H1 (cell line): ENCODE results near the gene SOBP. TPM values are rescaled to one million over a fixed set of nuclear protein-coding genes. Genes with fewer than 3 reads are reported as not detected.

Experiments
- CTCF ChIA-PET: fragments of 300-600 bp; sonication (Branson Sonifier 250); formaldehyde crosslinking; loops from one replicate; lab custom pipeline; 2021; ENCODE audit not compliant: partially characterized antibody; lab: Charles Lee
- POLR2A ChIA-PET: fragments of 300-600 bp; sonication (Branson Sonifier 250); formaldehyde crosslinking; loops from one replicate; lab custom pipeline; 2021; ENCODE audit warnings: inconsistent platforms; ENCODE audit not compliant: partially characterized antibody; lab: Charles Lee
- DNase-seq, 2 experiments: peaks; one replicate each; pipeline versions ENCODE4 v3.0.0 to v3.0.0-alpha.2; 2010 to 2022; ENCODE audit warnings: low spot score in 2 of 2, low read depth in 1 of 2, mixed read lengths in 1 of 2
- FAIRE-seq: peaks from 2 replicates; lab custom pipeline; 2011; peaks lifted over from hg19 to GRCh38; lab: Jason Lieb, UNC
- H2AFZ ChIP-seq: 2 replicates; pipeline ENCODE4 v1.8.1; 2012; ENCODE audit warnings: low read length, inconsistent platforms
- H2AK5ac ChIP-seq: 2 replicates; pipeline ENCODE4 v1.6.1; 2013; ENCODE audit warnings: low read depth, low read length
- H2BK120ac ChIP-seq: replicated peaks from 2 replicates; pipeline ENCODE3; 2013; ENCODE audit warnings: low read depth, low read length, inconsistent platforms
- H2BK12ac ChIP-seq: 2 replicates; pipeline ENCODE4 v1.6.1; 2013; ENCODE audit warnings: low read depth, low read length
- H2BK15ac ChIP-seq: 2 replicates; pipeline ENCODE4 v1.6.1; 2013; ENCODE audit warnings: low read length
- H2BK20ac ChIP-seq: 2 replicates; pipeline ENCODE4 v1.6.1; 2013; ENCODE audit warnings: low read length
- H2BK5ac ChIP-seq: 2 replicates; pipeline ENCODE4 v1.6.1; 2013; ENCODE audit warnings: low read depth, low read length
- H3K14ac ChIP-seq: 2 replicates; pipeline ENCODE4 v1.6.1; 2013; ENCODE audit warnings: inconsistent platforms; ENCODE audit not compliant: insufficient read length
- H3K18ac ChIP-seq: 2 replicates; pipeline ENCODE4 v1.6.1; 2013; ENCODE audit warnings: low read length; ENCODE audit errors: extremely low read depth
- H3K23ac ChIP-seq: 2 replicates; pipeline ENCODE4 v1.6.1; 2013; ENCODE audit warnings: inconsistent platforms; ENCODE audit not compliant: insufficient read length
- H3K23me2 ChIP-seq: 2 replicates; pipeline ENCODE4 v1.6.1; 2013; ENCODE audit warnings: low read depth, low read length
- H3K27ac ChIP-seq: 2 replicates; pipeline ENCODE4 v1.6.1; 2011; ENCODE audit warnings: low read depth, low read length, inconsistent platforms
- H3K27me3 ChIP-seq, 4 experiments: replicated peaks in 1 of 4; 1 replicate in 1 of 4; 2 replicates in 3 of 4; pipeline versions ENCODE4 v1.6.1 to v1.8.1; 2011 to 2013; ENCODE audit warnings: low read length in 3 of 4, mild to moderate bottlenecking in 3 of 4, inconsistent platforms in 2 of 4, mixed read lengths in 2 of 4, moderate library complexity in 1 of 4; ENCODE audit not compliant: control insufficient read depth in 3 of 4, insufficient read depth in 3 of 4; ENCODE audit errors: extremely low read depth in 1 of 4
- H3K36me3 ChIP-seq, 4 experiments: 2 replicates each; pipeline versions ENCODE4 v1.6.1 to v1.8.1; 2011 to 2013; ENCODE audit warnings: mild to moderate bottlenecking in 4 of 4, low read length in 3 of 4, moderate library complexity in 2 of 4, control low read depth in 1 of 4, inconsistent platforms in 1 of 4; ENCODE audit not compliant: insufficient read depth in 4 of 4, control insufficient read depth in 2 of 4
- H3K4ac ChIP-seq: replicated peaks from 2 replicates; pipeline ENCODE3; 2013; ENCODE audit warnings: low read length, low read depth, mixed read lengths, inconsistent platforms; ENCODE audit not compliant: insufficient read length
- H3K4me1 ChIP-seq, 4 experiments: replicated peaks in 1 of 4; 1 replicate in 1 of 4; 2 replicates in 3 of 4; pipeline versions ENCODE4 v1.6.1 to v1.8.1; 2011 to 2013; ENCODE audit warnings: low read length in 3 of 4, inconsistent platforms in 2 of 4, mixed read lengths in 1 of 4; ENCODE audit not compliant: insufficient read depth in 4 of 4, control insufficient read depth in 3 of 4
- H3K4me2 ChIP-seq, 2 experiments: 2 replicates each; pipeline versions ENCODE4 v1.6.1 to v1.8.1; 2011 to 2013; ENCODE audit warnings: low read depth in 2 of 2, low read length in 2 of 2, control low read depth in 1 of 2, inconsistent platforms in 1 of 2, mild to moderate bottlenecking in 1 of 2; ENCODE audit not compliant: insufficient read depth in 1 of 2
- H3K4me3 ChIP-seq, 4 experiments: fragments of 200-600, 300-600 bp in 1 of 4; sonication (generic), shearing (Covaris generic), sonication (Bioruptor Twin) in 1 of 4; 2 replicates each; pipeline versions ENCODE4 v1.5.1 to v1.8.1; 2011 to 2016; ENCODE audit warnings: low read length in 4 of 4, low read depth in 3 of 4, control low read depth in 2 of 4, inconsistent platforms in 2 of 4, mild to moderate bottlenecking in 2 of 4, mixed read lengths in 1 of 4, moderate library complexity in 1 of 4; ENCODE audit not compliant: insufficient read depth in 2 of 4; ENCODE audit errors: extremely low read depth in 1 of 4
- H3K56ac ChIP-seq: replicated peaks from 2 replicates; pipeline ENCODE3; 2013; ENCODE audit warnings: low read depth, mild to moderate bottlenecking, mixed read lengths, low read length, inconsistent platforms; ENCODE audit not compliant: insufficient read length
- H3K79me1 ChIP-seq: 2 replicates; pipeline ENCODE4 v1.6.1; 2013; ENCODE audit warnings: low read depth, low read length, control low read depth
- H3K79me2 ChIP-seq, 2 experiments: 2 replicates each; pipeline versions ENCODE4 v1.6.1 to v1.8.1; 2012 to 2013; ENCODE audit warnings: low read length in 2 of 2, mild to moderate bottlenecking in 2 of 2, inconsistent platforms in 1 of 2; ENCODE audit not compliant: insufficient read depth in 2 of 2, control insufficient read depth in 1 of 2
- H3K9ac ChIP-seq, 4 experiments: replicated peaks in 1 of 4; 1 replicate in 1 of 4; 2 replicates in 3 of 4; pipeline versions ENCODE4 v1.6.1 to v1.8.1; 2011 to 2013; ENCODE audit warnings: low read depth in 3 of 4, low read length in 3 of 4, control low read depth in 2 of 4, mild to moderate bottlenecking in 2 of 4, moderate library complexity in 2 of 4, inconsistent platforms in 1 of 4; ENCODE audit errors: extremely low read depth in 1 of 4
- H3K9me3 ChIP-seq, 2 experiments: 2 replicates each; pipeline versions ENCODE4 v1.6.1 to v1.8.1; 2012 to 2013; ENCODE audit warnings: mild to moderate bottlenecking in 2 of 2, moderate library complexity in 2 of 2, control low read depth in 1 of 2, inconsistent platforms in 1 of 2, low read depth in 1 of 2, low read length in 1 of 2, mixed read lengths in 1 of 2; ENCODE audit not compliant: insufficient read depth in 2 of 2
- H4K20me1 ChIP-seq, 2 experiments: replicated peaks in 1 of 2; 2 replicates each; pipeline versions ENCODE3 to v1.8.1; 2011 to 2013; ENCODE audit warnings: inconsistent platforms in 2 of 2, low read length in 2 of 2, mild to moderate bottlenecking in 1 of 2; ENCODE audit not compliant: insufficient read depth in 2 of 2, control insufficient read depth in 1 of 2
- H4K5ac ChIP-seq: 2 replicates; pipeline ENCODE4 v1.6.1; 2013; ENCODE audit warnings: low read length, low read depth, mixed read lengths, inconsistent platforms; ENCODE audit not compliant: insufficient read length
- H4K8ac ChIP-seq: 2 replicates; pipeline ENCODE4 v1.8.0; 2013; ENCODE audit warnings: mild to moderate bottlenecking, moderate library complexity, low read length, inconsistent platforms; ENCODE audit not compliant: insufficient read depth; ENCODE audit errors: extremely low read depth
- H4K91ac ChIP-seq: replicated peaks from 2 replicates; pipeline ENCODE3; 2013; ENCODE audit warnings: low read length, mixed read lengths, inconsistent platforms; ENCODE audit not compliant: insufficient read length
- PHF8 ChIP-seq: fragments of 200-600 bp; sonication (generic); conservative IDR thresholded peaks from 2 replicates; pipeline ENCODE4 v1.7.1; 2012; ENCODE audit warnings: low read depth, mild to moderate bottlenecking, inconsistent platforms, low read length, moderate library complexity
- TCF12 ChIP-seq: IDR thresholded peaks from 2 replicates; pipeline ENCODE4 v1.6.1; 2011; ENCODE audit warnings: low read depth, mild to moderate bottlenecking, low read length
- WGBS, 2 experiments: shearing (Covaris generic) in 1 of 2; methylation state at CpG; one replicate each; pipeline versions ENCODE4 v1.1.6 to v1.1.7; 2013 to 2015; ENCODE audit warnings: low lambda C conversion rate in 2 of 2, mixed read lengths in 2 of 2, inconsistent platforms in 1 of 2, low coverage in 1 of 2, missing lambda C conversion rate in 1 of 2; ENCODE audit not compliant: insufficient replicate concordance in 2 of 2, insufficient coverage in 1 of 2, insufficient read length in 1 of 2; ENCODE audit errors: extremely low coverage in 1 of 2, missing lambda C conversion rate in 1 of 2; 5-methylcytosine and 5-hydroxymethylcytosine counted together
- polyA plus RNA-seq, 7 experiments: library from polyadenylated mRNA; depleted of rRNA in 3 of 7; stranded (reverse) in 5 of 7; unstranded in 2 of 7; fragments of >200 nt in 5 of 7; fragments of 200-250 nt in 2 of 7; gene quantifications; 1 replicate in 5 of 7; 2 replicates in 1 of 7; 4 replicates in 1 of 7; pipeline versions ENCODE4 v1.2.1 to v1.2.3, GENCODE V29; 2011 to 2013; ENCODE audit warnings: missing spikeins in 2 of 7, mixed read lengths in 2 of 7
- total RNA-seq: library from RNA; stranded (reverse); fragmentation: NEBNext Ultra II Directional; extraction: Animal tissue kit (Norgen Biotek cat#: 25700); gene quantifications from 2 replicates; pipeline ENCODE4 v1.2.1, GENCODE V29; 2021

SOBP gene
- total and polyA plus RNA-seq, 2 of the 8 experiments (the other 6 are each of a cell fraction or from before 2014, with no cell fraction given), result 0.45 to 6.2 TPM

DNA sequence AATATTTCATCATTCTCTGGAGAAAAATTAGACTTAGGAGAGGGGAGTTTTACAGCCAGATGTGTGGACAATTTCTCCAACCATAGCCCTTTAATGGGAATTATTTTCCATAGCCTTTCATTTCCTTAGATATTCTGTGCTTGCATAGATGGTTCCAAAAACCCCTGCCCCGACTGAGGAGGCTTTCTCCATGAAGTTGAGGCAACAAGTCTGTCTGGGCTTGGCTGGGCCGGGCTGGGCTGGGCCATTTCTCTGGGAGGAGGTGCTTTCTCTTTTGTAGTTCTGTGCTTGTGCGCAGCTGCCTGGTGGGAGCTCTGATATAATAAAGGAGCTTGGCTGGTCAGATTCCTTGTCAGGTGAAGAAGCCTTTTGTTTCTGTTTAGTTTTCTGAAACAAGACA is 71.4 kb downstream of the SOBP start:
- no peaks in the 10 kb centered on the region for H3K79me2 ChIP-seq
- H3K9ac ChIP-seq, result no peak overlapping the region
- peaks cover 0 to 7% (median 3%) of the 10 kb centered on the region in 4 experiments; a peak in 5 of 7 replicates for H3K4me1 ChIP-seq
- no peak for DNase-seq
- H4K5ac ChIP-seq, result no peak overlapping the region
- no peak overlapping the region for H2BK120ac ChIP-seq
- H2BK12ac ChIP-seq, result no peak overlapping the region
- H3K4ac ChIP-seq, result no peak overlapping the region
- H3K23me2 ChIP-seq, result no peaks in the 10 kb centered on the region
- no peak overlapping the region for H2AK5ac ChIP-seq
- H3K14ac ChIP-seq, result no peak overlapping the region
- H3K4me3 ChIP-seq, result no peak overlapping the region
- H4K91ac ChIP-seq, result no peak overlapping the region
- no peaks in the 10 kb centered on the region for H3K27me3 ChIP-seq
- H3K56ac ChIP-seq, result no peak overlapping the region
- ChIA-PET POLR2A (no interaction called here), CTCF (interaction anchor here (0.6 to 1.8 kb wide), 4 partner anchors 9 to 423 kb away, joined by 3 to 5 read pairs (median 3); no protein-coding TSS in a partner anchor)
- H3K23ac ChIP-seq, result no peak overlapping the region
- H3K79me1 ChIP-seq, result no peaks in the 10 kb centered on the region
- H3K9me3 ChIP-seq, result no peaks in the 10 kb centered on the region
- no peak overlapping the region for H3K27ac ChIP-seq
- no peak overlapping the region for H2BK15ac ChIP-seq
- no peak overlapping the region for H3K18ac ChIP-seq
- H4K8ac ChIP-seq, result no peak overlapping the region
- TF ChIP-seq TCF12 (no peak), PHF8 (no peak)
- H4K20me1 ChIP-seq, result no peaks in the 10 kb centered on the region
- no peak for FAIRE-seq
- WGBS, 2 experiments, result 52% methylated on average over 3 of the region's 3 CpGs; no CpG with 5 or more reads in 1 of the 2 experiments
- no peak overlapping the region for H2BK5ac ChIP-seq
- no peaks in the 10 kb centered on the region for H3K36me3 ChIP-seq
- no peak overlapping the region for H3K4me2 ChIP-seq
- no peak overlapping the region for H2BK20ac ChIP-seq
- no peak overlapping the region for H2AFZ ChIP-seq
